ENCODE data around the gene TFIP11.

DNA sequence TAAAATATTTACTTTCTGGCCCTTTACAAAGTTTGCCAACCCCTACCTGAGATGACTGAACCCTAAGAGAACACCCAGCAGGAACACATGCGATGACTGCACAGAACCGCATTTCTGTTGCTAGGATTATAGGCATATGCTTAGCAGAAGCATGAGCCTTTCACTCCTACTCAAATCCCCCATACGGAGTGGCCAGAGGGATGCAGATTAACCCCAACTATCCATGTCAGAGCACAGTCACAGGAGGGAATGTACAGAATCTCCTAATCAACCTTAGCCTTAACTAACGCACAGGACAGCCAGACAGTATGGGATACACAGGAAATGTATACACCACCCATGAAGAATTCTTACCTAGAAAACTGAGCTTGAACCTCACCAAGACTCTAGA, 34.9 kb downstream of the TFIP11 start:
- TF ChIP-seq, protein P1, sequence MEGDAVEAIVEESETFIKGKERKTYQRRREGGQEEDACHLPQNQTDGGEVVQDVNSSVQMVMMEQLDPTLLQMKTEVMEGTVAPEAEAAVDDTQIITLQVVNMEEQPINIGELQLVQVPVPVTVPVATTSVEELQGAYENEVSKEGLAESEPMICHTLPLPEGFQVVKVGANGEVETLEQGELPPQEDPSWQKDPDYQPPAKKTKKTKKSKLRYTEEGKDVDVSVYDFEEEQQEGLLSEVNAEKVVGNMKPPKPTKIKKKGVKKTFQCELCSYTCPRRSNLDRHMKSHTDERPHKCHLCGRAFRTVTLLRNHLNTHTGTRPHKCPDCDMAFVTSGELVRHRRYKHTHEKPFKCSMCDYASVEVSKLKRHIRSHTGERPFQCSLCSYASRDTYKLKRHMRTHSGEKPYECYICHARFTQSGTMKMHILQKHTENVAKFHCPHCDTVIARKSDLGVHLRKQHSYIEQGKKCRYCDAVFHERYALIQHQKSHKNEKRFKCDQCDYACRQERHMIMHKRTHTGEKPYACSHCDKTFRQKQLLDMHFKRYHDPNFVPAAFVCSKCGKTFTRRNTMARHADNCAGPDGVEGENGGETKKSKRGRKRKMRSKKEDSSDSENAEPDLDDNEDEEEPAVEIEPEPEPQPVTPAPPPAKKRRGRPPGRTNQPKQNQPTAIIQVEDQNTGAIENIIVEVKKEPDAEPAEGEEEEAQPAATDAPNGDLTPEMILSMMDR (conservative IDR thresholded peaks at IDR 0.05; ENCODE audit: low read length): no peak
- no peak for TF ChIP-seq EZH2phosphoT487 (IDR thresholded peaks at IDR 0.05; ENCODE audit: borderline replicate concordance)

Measured in Loucy (cell line).